Transverse colon (tissue), 4 donors: ENCODE results near the gene SLC2A13. TPM values are rescaled to one million over a fixed set of nuclear protein-coding genes. Genes with fewer than 3 reads are reported as not detected.
A peak's percentile ranks its signal among the peaks of the same experiment; 100 is the strongest.

ENCODE experiments used
- DNase-seq: peaks from one replicate; pipeline ENCODE4 v3.0.0-alpha.2; 2019
- H3K27ac ChIP-seq, 4 donors: fragments of 200-600 bp; sonication (generic); 2 replicates each; pipeline ENCODE4 v1.5.1; 2016 to 2018; ENCODE audit warnings: inconsistent platforms in 4 of 4
- H3K27me3 ChIP-seq: fragments of 200-600 bp; sonication (generic); 2 replicates; pipeline ENCODE4 v1.5.1; 2017; ENCODE audit warnings: inconsistent platforms
- H3K36me3 ChIP-seq, 4 donors: fragments of 200-600 bp; sonication (generic); 2 replicates each; pipeline ENCODE4 v1.5.1; 2017 to 2019; ENCODE audit warnings: inconsistent platforms in 4 of 4
- H3K4me1 ChIP-seq, 4 donors: fragments of 200-600 bp; sonication (generic); 2 replicates each; pipeline ENCODE4 v1.5.1; 2017 to 2020; ENCODE audit warnings: inconsistent platforms in 4 of 4
- H3K4me3 ChIP-seq, 4 donors: fragments of 200-600 bp; sonication (generic); 1 replicate in 1 of 4; 2 replicates in 3 of 4; pipeline versions ENCODE4 v1.5.1 to v1.6.1; 2017 to 2019; ENCODE audit warnings: inconsistent platforms in 4 of 4
- H3K9me3 ChIP-seq, 2 donors: fragments of 200-600 bp; sonication (generic); 2 replicates each; pipeline ENCODE4 v1.5.1; 2017 to 2019; ENCODE audit warnings: inconsistent platforms in 2 of 2
- EP300 ChIP-seq: sonication (generic); formaldehyde crosslinking; IDR thresholded peaks from one replicate; pipeline ENCODE4 v1.6.1; 2017; ENCODE audit warnings: antibody characterized with exemption, low read depth
- POLR2A ChIP-seq: fragments of 450-650 bp; IDR thresholded peaks from one replicate; pipeline ENCODE4 v1.6.1; 2016; ENCODE audit warnings: antibody characterized with exemption, mild to moderate bottlenecking, moderate library complexity
- POLR2AphosphoS5 ChIP-seq, 3 donors: sonication (generic); formaldehyde crosslinking; IDR thresholded peaks; one replicate each; pipeline ENCODE4 v1.6.1; 2016; ENCODE audit warnings: antibody characterized with exemption in 3 of 3
- WGBS, 2 donors: methylation state at CpG; one replicate each; pipeline ENCODE4 v1.1.5; 2018; ENCODE audit warnings: low coverage in 1 of 2; 5-methylcytosine and 5-hydroxymethylcytosine counted together
- in situ Hi-C, 4 donors: fragments of 200-750 bp; cut with MboI; loops; one replicate each; pipeline versions ENCODE4 v1.15.0 to v1.15.1; 2017; ENCODE audit warnings: low sequenced_read_pairs in 3 of 4, low pct_ligation_motif_present in 1 of 4, low pct_unique_long_range_greater_than_20kb in 1 of 4
- intact Hi-C: fragments of 100-400 bp; cut with DNase I; formaldehyde crosslinking; loops from one replicate; pipeline ENCODE4 v1.15.1; 2023; ENCODE audit warnings: low total_unique reads
- total RNA-seq, 4 donors: library from RNA; depleted of rRNA; stranded (reverse); fragments of >200 nt; gene quantifications; one replicate each; pipeline ENCODE4 v1.1.0, GENCODE V29; 2016
- TF ChIP-seq, protein P1 (sequence below), 5 experiments: fragments of 200-600 bp in 3 of 5; fragments of 450-650 bp in 2 of 5; sonication (generic) in 3 of 5; IDR thresholded peaks; 1 replicate in 2 of 5; 2 replicates in 3 of 5; pipeline ENCODE4 v1.5.1; 2016 to 2017; ENCODE audit warnings: antibody characterized with exemption in 5 of 5, inconsistent platforms in 3 of 5, mild to moderate bottlenecking in 2 of 5, moderate library complexity in 1 of 5

The SLC2A13 gene
- 10 to 100 TPM; 31.8 to 70.7 (median 46.8) TPM for total RNA-seq

DNA sequence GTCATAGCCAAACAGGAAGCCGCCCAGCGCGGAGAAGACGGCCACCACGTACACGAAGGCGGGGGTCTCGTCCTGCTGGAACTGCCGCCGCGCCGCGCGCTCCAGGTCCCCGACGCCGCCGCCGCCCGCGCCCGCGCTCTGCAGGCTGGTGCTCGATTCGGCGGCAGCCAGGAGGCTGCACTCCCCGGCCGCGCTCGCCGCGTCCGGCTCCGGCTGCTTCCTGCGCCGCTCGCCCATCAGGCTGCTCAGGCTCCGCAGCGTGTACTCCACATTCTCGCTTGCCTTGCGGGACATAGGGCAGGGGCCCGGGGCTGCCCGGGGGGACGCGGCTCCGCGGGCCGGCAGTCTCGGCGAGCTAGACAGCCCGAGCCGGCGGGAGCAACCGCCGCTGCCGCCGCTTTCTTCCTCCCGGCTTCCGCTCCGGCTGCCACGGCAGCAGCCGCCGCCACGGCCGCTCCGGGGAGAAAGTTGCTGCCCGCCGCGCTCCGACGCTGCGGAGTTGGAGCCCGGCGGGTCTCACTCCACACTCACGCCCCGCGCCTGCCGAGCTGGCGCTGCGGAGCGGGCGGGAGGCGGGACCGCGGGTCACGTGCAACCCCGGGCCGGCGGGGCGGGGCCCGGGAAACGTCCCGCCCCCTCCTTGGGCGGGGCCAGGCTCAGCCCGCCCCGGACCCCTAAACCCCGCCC lies at the start of gene SLC2A13:
TSS of gene SLC2A13 (minus strand) at position 567 of the 687 bp plus-strand sequence. CDS start at position 294, 273 bp downstream.
- peak within 1 kb of the TSS; percentile 86 to 99 (median 94) for H3K4me3 ChIP-seq
- no peaks in the 10 kb centered on the region for H3K36me3 ChIP-seq
- WGBS, 2 donors, result 1% methylated on average over 27 of the region's 97 CpGs; no CpG with 5 or more reads in 1 of the 2 donors
- in situ Hi-C loops (loop anchor here in 2 of 4 donors (10.0 to 25.0 kb wide), 2 partner anchors 91 to 343 kb away; no protein-coding TSS in a partner anchor), intact Hi-C loops (loop anchor here (2.0 to 10.0 kb wide), 2 partner anchors 95 to 341 kb away; no protein-coding TSS in a partner anchor)
- H3K27ac ChIP-seq, result peak within 1 kb of the TSS; percentile 91 to 97 (median 94)
- H3K4me1 ChIP-seq, result peaks cover 0 to 48% (median 28%) of the 10 kb centered on the region in 4 donors
- no peaks in the 10 kb centered on the region for H3K9me3 ChIP-seq
- H3K27me3 ChIP-seq, result no peaks in the 10 kb centered on the region
- DNase-seq, result peak; percentile 85
- TF ChIP-seq POLR2AphosphoS5 (IDR thresholded peaks at IDR 0.05) (peak; percentile 86 to 93 (median 92)), EP300 (no peak), POLR2A (peak; percentile 76)
- TF ChIP-seq, protein P1, sequence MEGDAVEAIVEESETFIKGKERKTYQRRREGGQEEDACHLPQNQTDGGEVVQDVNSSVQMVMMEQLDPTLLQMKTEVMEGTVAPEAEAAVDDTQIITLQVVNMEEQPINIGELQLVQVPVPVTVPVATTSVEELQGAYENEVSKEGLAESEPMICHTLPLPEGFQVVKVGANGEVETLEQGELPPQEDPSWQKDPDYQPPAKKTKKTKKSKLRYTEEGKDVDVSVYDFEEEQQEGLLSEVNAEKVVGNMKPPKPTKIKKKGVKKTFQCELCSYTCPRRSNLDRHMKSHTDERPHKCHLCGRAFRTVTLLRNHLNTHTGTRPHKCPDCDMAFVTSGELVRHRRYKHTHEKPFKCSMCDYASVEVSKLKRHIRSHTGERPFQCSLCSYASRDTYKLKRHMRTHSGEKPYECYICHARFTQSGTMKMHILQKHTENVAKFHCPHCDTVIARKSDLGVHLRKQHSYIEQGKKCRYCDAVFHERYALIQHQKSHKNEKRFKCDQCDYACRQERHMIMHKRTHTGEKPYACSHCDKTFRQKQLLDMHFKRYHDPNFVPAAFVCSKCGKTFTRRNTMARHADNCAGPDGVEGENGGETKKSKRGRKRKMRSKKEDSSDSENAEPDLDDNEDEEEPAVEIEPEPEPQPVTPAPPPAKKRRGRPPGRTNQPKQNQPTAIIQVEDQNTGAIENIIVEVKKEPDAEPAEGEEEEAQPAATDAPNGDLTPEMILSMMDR (IDR thresholded peaks at IDR 0.05), result peak in 1 of 5 experiments; percentile 2

DNA sequence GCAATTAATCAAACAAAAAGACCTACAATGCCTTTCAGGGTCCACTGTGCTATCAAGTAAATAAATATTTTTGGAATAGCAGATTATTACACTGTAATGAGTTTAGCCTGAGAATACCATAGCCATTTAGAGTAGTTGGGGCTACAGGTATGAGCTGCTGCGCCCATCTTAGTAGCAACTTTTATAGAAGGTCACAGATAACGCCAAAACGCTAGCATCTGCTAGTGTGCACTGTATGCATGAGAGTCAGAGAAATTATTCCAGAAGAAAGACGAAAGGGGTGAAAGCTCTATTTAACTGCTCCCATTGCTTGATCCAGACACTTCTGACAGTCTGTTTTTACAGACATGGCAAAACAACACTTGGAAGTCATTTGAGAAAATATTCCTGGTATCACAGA lies 48.5 kb upstream of the SLC2A13 start:
- Histone ChIP-seq H3K36me3 (no peaks in the 10 kb centered on the region), H3K4me1 (no peaks in the 10 kb centered on the region), H3K4me3 (no peak overlapping the region), H3K27me3 (no peaks in the 10 kb centered on the region), H3K27ac (no peak overlapping the region), H3K9me3 (no peaks in the 10 kb centered on the region)
- in situ Hi-C loops, result loop anchor here in 2 of 4 donors (10.0 to 25.0 kb wide), 2 partner anchors 158 to 160 kb away; no protein-coding TSS in a partner anchor
- DNase-seq, result no peak
- WGBS, 2 donors, result 84 to 86% methylated on average over 4 of the region's 4 CpGs
- TF ChIP-seq POLR2A (no peak), EP300 (no peak), POLR2AphosphoS5 (IDR thresholded peaks at IDR 0.05) (no peak)
- TF ChIP-seq, protein P1 (IDR thresholded peaks at IDR 0.05), result no peak
- intact Hi-C loops, result loop anchor here (10.0 kb wide), 1 partner anchor 160 kb away; no protein-coding TSS in a partner anchor

DNA sequence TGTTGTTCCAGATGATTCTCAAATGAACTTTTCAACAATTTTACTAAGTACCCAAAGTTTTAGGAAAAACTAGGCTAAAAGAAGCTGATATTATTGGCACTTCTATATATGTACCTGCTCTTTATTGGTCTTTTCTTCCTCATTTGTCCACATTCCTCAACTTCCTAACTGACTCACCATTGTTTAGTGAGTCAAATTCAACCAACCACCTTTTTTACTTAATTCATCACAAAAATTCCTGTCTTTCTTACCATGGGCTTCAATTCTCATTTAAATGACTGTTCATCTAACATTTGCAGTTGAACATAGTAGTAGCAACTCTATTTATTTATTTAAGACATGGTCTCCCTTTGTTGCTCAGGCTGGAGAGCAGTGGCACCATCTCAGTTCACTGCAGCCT lies 47.6 kb upstream of the SLC2A13 start:
- Histone ChIP-seq H3K9me3 (no peaks in the 10 kb centered on the region), H3K27ac (no peak overlapping the region), H3K4me3 (no peak overlapping the region), H3K4me1 (no peaks in the 10 kb centered on the region), H3K27me3 (no peaks in the 10 kb centered on the region), H3K36me3 (no peaks in the 10 kb centered on the region)
- in situ Hi-C loops, result loop anchor here in 2 of 4 donors (10.0 to 25.0 kb wide), 2 partner anchors 159 to 161 kb away; no protein-coding TSS in a partner anchor
- TF ChIP-seq EP300 (no peak), POLR2A (no peak), POLR2AphosphoS5 (IDR thresholded peaks at IDR 0.05) (no peak)
- TF ChIP-seq, protein P1 (IDR thresholded peaks at IDR 0.05), result no peak
- no peak for DNase-seq
- intact Hi-C loops, result loop anchor here (10.0 kb wide), 1 partner anchor 161 kb away; no protein-coding TSS in a partner anchor

DNA sequence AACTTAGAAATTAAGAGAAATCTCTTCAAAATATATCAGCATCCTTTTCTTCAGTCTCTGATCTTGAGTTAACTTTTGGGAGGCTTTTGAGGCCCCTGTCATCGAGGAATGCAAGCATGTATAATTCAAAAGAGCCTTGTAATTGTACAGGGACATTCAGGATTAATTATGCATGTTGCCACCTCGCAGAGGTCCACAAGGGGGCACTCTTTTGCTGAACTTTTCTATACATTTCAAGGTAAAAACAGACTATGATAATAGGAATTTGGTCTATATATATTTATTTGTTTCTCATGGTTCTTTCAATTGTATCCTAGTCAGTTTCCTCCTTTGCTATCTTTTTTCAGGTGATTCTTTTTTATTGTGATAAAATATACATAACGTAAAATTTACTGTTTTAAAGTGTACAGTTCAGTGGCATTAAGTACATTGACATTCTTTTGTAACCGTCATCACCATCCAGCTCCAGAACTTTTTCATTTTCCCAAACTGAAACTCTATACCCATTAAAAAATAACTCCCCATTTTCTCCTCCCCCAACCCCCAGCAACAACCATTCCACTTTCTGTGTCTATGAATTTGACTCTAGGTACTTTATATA lies 47.0 kb upstream of the SLC2A13 start:
- Histone ChIP-seq H3K27me3 (no peaks in the 10 kb centered on the region), H3K4me1 (no peaks in the 10 kb centered on the region), H3K4me3 (no peak overlapping the region), H3K9me3 (no peaks in the 10 kb centered on the region), H3K36me3 (no peaks in the 10 kb centered on the region), H3K27ac (no peak overlapping the region)
- DNase-seq, result peak; percentile 59
- WGBS, 2 donors, result 33% methylated on average over 4 of the region's 4 CpGs
- TF ChIP-seq, protein P1 (IDR thresholded peaks at IDR 0.05), result peak; percentile 58 to 87 (median 85)
- no peak for TF ChIP-seq POLR2AphosphoS5 (IDR thresholded peaks at IDR 0.05)
- in situ Hi-C loops (loop anchor here in 2 of 4 donors (10.0 to 25.0 kb wide), 2 partner anchors 159 to 162 kb away; no protein-coding TSS in a partner anchor), intact Hi-C loops (loop anchor here (10.0 kb wide), 1 partner anchor 162 kb away; no protein-coding TSS in a partner anchor)
